ENCODE results near the gene PEX16. TPM values are rescaled to one million over a fixed set of nuclear protein-coding genes. Genes with fewer than 3 reads are reported as not detected.
"Not testable (repeated sequence)": the region's sequence is repeated elsewhere in the genome, so short reads cannot be mapped to it uniquely, and the experiment has no call there.

The PEX16 gene
- total and polyA plus RNA-seq, 11 donors = 10.4 to 22.8 (median 16.3) TPM

DNA sequence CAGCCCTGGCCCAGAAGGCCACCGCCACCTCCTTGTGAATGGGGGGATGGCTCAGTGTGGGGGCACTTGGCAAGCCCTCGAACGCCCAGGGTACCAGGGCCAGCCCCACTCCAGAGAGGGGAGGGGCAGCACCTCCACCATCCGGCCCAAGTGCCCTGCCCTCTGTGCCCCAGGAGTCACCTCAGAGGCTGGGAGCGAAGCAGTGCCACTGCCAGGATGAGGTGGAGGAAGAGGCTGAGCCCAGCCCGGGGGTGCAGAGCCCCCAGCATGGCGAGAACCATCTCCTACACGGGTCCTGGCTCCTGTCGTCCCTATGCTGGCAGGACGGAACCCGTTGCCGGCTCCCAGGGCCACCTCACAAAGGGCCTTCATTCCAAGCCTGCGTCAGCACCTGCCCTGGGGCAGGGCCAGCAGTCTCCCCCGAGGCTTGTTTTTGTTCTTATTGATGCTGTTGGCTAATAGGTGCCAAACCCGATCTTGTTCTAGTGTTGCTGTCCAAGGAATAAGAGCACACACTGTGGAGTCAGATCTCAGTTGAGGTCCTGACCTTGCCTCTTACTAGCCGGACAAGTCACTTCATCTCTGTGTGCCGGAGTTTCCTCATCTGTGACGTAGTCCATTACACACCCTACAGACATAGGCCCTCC, 10.6 kb downstream of the PEX16 start, which contains the start of gene FREY1:
TSS of gene FREY1 (minus strand) at position 307 of the 647 bp plus-strand sequence. CDS start at position 281, 26 bp downstream.
- Histone ChIP-seq H3K36me3 (peaks cover 0 to 40% (median 29%) of the 10 kb centered on the region in 9 donors), H3K27ac (no peak within 1 kb of the TSS), H3K4me1 (peaks cover 0 to 6% (median 0%) of the 10 kb centered on the region in 12 donors), H3K27me3 (no peaks in the 10 kb centered on the region), H3K4me3 (no peak within 1 kb of the TSS), H3K9me3 (no peaks in the 10 kb centered on the region)
- DNase-seq (no peak), ATAC-seq (no peak)
- TF ChIP-seq, protein P1, sequence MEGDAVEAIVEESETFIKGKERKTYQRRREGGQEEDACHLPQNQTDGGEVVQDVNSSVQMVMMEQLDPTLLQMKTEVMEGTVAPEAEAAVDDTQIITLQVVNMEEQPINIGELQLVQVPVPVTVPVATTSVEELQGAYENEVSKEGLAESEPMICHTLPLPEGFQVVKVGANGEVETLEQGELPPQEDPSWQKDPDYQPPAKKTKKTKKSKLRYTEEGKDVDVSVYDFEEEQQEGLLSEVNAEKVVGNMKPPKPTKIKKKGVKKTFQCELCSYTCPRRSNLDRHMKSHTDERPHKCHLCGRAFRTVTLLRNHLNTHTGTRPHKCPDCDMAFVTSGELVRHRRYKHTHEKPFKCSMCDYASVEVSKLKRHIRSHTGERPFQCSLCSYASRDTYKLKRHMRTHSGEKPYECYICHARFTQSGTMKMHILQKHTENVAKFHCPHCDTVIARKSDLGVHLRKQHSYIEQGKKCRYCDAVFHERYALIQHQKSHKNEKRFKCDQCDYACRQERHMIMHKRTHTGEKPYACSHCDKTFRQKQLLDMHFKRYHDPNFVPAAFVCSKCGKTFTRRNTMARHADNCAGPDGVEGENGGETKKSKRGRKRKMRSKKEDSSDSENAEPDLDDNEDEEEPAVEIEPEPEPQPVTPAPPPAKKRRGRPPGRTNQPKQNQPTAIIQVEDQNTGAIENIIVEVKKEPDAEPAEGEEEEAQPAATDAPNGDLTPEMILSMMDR (IDR thresholded peaks at IDR 0.05) = no peak
- no peak for TF ChIP-seq POLR2A (IDR thresholded peaks at IDR 0.05)
- 67 to 81% (median 75%) methylated on average over 15 to 18 of the region's 18 CpGs for WGBS, 4 donors
- intact Hi-C loops (cut with DNase I) = no loop called here

DNA sequence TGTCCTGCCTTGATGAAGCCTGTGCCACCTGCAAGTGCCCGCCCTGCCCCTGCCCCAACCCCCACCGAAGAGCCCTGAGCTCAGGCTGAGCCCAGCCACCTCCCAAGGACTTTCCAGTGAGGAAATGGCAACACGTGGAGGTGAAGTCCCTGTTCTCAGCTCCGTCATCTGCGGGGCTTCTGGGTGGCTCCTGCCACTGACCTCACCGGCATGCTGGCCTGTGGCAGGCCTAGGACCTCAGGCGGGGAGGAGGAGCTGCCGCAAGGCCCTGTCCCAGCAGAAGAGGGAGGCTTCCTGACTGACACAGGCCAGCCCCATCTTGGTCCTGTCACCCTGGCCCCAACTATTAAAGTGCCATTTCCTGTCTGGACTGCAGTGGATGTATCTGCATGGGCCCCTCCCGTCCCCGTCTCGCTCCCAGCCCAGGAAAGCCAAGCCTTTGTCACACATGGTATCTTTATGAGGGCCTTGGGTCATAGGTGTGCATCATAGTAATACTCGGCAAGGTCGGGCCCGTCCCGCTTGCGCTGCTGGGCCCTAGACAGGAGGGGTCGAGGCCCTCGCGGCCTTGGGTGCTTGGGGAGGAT, 11.5 kb downstream of the PEX16 start:
- 63 to 83% (median 66%) methylated on average over 16 to 19 of the region's 19 CpGs for WGBS, 4 donors
- intact Hi-C loops (cut with DNase I) = no loop called here
- no peaks in the 10 kb centered on the region for H3K27me3 ChIP-seq
- no peak for TF ChIP-seq POLR2A (IDR thresholded peaks at IDR 0.05)
- TF ChIP-seq, protein P1 (IDR thresholded peaks at IDR 0.05) = no peak
- H3K4me1 ChIP-seq = peaks cover 0 to 10% (median 1%) of the 10 kb centered on the region in 12 donors
- H3K9me3 ChIP-seq = no peaks in the 10 kb centered on the region
- ATAC-seq = peak in 2 of 4 donors; percentile 2 to 6
- H3K36me3 ChIP-seq = peaks cover 0 to 31% (median 20%) of the 10 kb centered on the region in 9 donors
- no peak overlapping the region for H3K4me3 ChIP-seq
- no peak overlapping the region for H3K27ac ChIP-seq
- DNase-seq = no peak

DNA sequence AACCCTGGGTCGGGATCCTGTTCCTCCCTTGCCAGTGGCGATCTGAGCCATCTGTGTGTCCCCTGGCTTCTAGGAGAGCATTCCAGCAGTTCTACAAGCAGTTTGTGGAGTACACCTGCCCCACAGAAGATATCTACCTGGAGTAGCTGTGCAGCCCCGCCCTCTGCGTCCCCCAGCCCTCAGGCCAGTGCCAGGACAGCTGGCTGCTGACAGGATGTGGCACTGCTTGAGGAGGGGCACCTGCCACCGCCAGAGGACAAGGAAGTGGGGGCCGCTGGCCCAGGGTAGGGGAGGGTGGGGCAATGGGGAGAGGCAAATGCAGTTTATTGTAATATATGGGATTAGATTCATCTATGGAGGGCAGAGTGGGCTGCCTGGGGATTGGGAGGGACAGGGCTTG, 12.1 kb downstream of the PEX16 start:
- H3K9me3 ChIP-seq; H3K27me3 ChIP-seq; H3K27ac ChIP-seq; DNase-seq; H3K4me3 ChIP-seq; intact Hi-C loops (cut with DNase I); ATAC-seq: not testable (repeated sequence)
- H3K4me1 ChIP-seq = peaks cover 5 to 16% (median 8%) of the 10 kb centered on the region in 12 donors
- WGBS, 4 donors = 82 to 89% (median 84%) methylated on average over 5 to 6 of the region's 6 CpGs
- H3K36me3 ChIP-seq = peaks cover 0 to 27% (median 14%) of the 10 kb centered on the region in 9 donors

DNA sequence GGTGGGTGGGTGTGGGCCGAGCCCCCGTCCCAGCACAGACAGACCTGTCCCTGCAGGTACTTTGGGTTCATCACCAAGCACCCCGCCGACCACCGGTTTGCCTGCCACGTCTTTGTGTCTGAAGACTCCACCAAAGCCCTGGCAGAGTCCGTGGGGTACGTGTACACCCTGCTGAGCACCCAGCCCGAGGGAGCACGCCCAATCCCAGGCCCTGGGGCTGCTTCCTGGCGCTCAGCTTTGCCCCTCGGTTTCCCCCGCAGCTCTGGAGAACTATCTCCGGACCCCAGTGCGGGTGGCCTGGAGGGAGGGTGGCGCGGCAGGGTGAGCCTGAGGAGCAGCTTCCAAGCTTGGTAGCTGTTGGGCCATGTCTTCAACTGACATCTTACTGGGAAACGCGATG, 12.6 kb downstream of the PEX16 start:
- DNase-seq (no peak), ATAC-seq (no peak)
- intact Hi-C loops (cut with DNase I) = no loop called here
- H3K4me1 ChIP-seq = peaks cover 5 to 21% (median 11%) of the 10 kb centered on the region in 12 donors
- no peak overlapping the region for H3K27ac ChIP-seq
- TF ChIP-seq, protein P1 (IDR thresholded peaks at IDR 0.05) = no peak
- TF ChIP-seq POLR2A (IDR thresholded peaks at IDR 0.05) = no peak
- WGBS, 4 donors = 92 to 96% (median 94%) methylated on average over 17 to 19 of the region's 19 CpGs
- no peaks in the 10 kb centered on the region for H3K9me3 ChIP-seq
- H3K36me3 ChIP-seq = peaks cover 0 to 25% (median 9%) of the 10 kb centered on the region in 9 donors
- H3K27me3 ChIP-seq = peaks cover 0 to 8% (median 0%) of the 10 kb centered on the region in 9 donors
- no peak overlapping the region for H3K4me3 ChIP-seq

Measured in heart left ventricle (tissue), 16 donors.